Measurements from ENCODE around the gene UBE4A.

Gene UBE4A

GRCh38 chr11:118341815-118342489, 17.4 kb upstream of the UBE4A start:
- no peak for DNase-seq (ENCODE audit: low spot score)

- no peak for DNase-seq (ENCODE audit: low spot score)
Measured at GRCh38 chr11:118342503-118343161, 16.8 kb upstream of the UBE4A start, which contains the start of gene CD3D. CD3D (minus strand) TSS chr11:118342705; CDS start chr11:118342607, 98 bp downstream.

- no peak for DNase-seq (ENCODE audit: low spot score)
Measured at GRCh38 chr11:118343248-118343647, 16.2 kb upstream of the UBE4A start.

GRCh38 chr11:118343981-118344515, 15.4 kb upstream of the UBE4A start, which contains the start of gene CD3G:
CD3G (plus strand) TSS chr11:118344344; CDS start chr11:118344424, 80 bp downstream.
- no peak for DNase-seq (ENCODE audit: low spot score)

GRCh38 chr11:118349475-118349874, 9.9 kb upstream of the UBE4A start:
- no peak for DNase-seq (ENCODE audit: low spot score)

- no peak for DNase-seq (ENCODE audit: low spot score)
Measured at GRCh38 chr11:118353084-118353710, 6.2 kb upstream of the UBE4A start.

- DNase-seq (ENCODE audit: low spot score): no peak
Measured at GRCh38 chr11:118358071-118358470, 1.3 kb upstream of the UBE4A start.

GRCh38 chr11:118364956-118365615, 5.7 kb downstream of the UBE4A start:
- DNase-seq (ENCODE audit: low spot score): no peak

GRCh38 chr11:118366287-118366686, 6.9 kb downstream of the UBE4A start:
- no peak for DNase-seq (ENCODE audit: low spot score)

GRCh38 chr11:118370774-118371173, 11.4 kb downstream of the UBE4A start:
- peak; percentile 8 for DNase-seq (ENCODE audit: low spot score)

GRCh38 chr11:118373263-118373662, 13.9 kb downstream of the UBE4A start:
- DNase-seq (ENCODE audit: low spot score): no peak

- DNase-seq (ENCODE audit: low spot score): no peak
Measured at GRCh38 chr11:118373871-118374270, 14.5 kb downstream of the UBE4A start.

GRCh38 chr11:118374729-118375128, 15.3 kb downstream of the UBE4A start:
- DNase-seq (ENCODE audit: low spot score): no peak

- DNase-seq (ENCODE audit: low spot score): no peak
Measured at GRCh38 chr11:118375978-118376377, 16.6 kb downstream of the UBE4A start.

- DNase-seq (ENCODE audit: low spot score): no peak
Measured at GRCh38 chr11:118379497-118379896, 20.1 kb downstream of the UBE4A start.

GRCh38 chr11:118380571-118380970, 21.2 kb downstream of the UBE4A start:
- no peak for DNase-seq (ENCODE audit: low spot score)

GRCh38 chr11:118382954-118383353, 23.6 kb downstream of the UBE4A start:
- DNase-seq (ENCODE audit: low spot score): no peak

- no peak for DNase-seq (ENCODE audit: low spot score)
Measured at GRCh38 chr11:118383657-118384056, 24.3 kb downstream of the UBE4A start.

GRCh38 chr11:118396097-118396501, 36.7 kb downstream of the UBE4A start:
- DNase-seq (ENCODE audit: low spot score): no peak

GRCh38 chr11:118397448-118397847, 38.0 kb downstream of the UBE4A start:
- no peak for DNase-seq (ENCODE audit: low spot score)

- no peak for DNase-seq (ENCODE audit: low spot score)
Measured at GRCh38 chr11:118398791-118399559, 39.6 kb downstream of the UBE4A start.

Data from iPS-NIHi11 (cell line).